HepG2 (cell line): ENCODE data around the gene UBR1. TPM values are rescaled to one million over a fixed set of nuclear protein-coding genes. Genes with fewer than 3 reads are reported as not detected.

ENCODE experiments used
- ATAC-seq: fragments of 200-7000 bp; cut with Tn5 transposase; 3 replicates; pipeline ENCODE4 v1.9.1; 2020; ENCODE audit warnings: mild to moderate bottlenecking, moderate library complexity
- BruUV-seq: library from RNA; stranded (reverse); fragments of 400-500 nt; replicated peaks from 2 replicates; lab custom pipeline; 2021; lab: Mats Ljungman, UMichigan
- CTCF ChIA-PET: fragments of 300-600 bp; formaldehyde crosslinking; extraction: SDS; loops from one replicate; lab custom pipeline; 2021; ENCODE audit warnings: low total read pairs, inconsistent platforms, low intra/inter-chr PET ratio; lab: Yijun Ruan, JAX
- POLR2A ChIA-PET: fragments of 350-600 bp; sonication (Branson Sonifier 250); formaldehyde crosslinking; loops from one replicate; lab custom pipeline; 2020; ENCODE audit warnings: antibody characterized with exemption, inconsistent platforms; lab: Yijun Ruan, JAX
- DNase-seq: peaks from one replicate; pipeline ENCODE4 v3.0.0-alpha.2; 2015; ENCODE audit warnings: low spot score
- FAIRE-seq: peaks from 3 replicates; lab custom pipeline; 2011; peaks lifted over from hg19 to GRCh38; lab: Jason Lieb, UNC
- H2AFZ ChIP-seq: one replicate; pipeline ENCODE4 v1.6.1; 2011; ENCODE audit warnings: low read length, inconsistent platforms
- H3K27ac ChIP-seq: fragments of 300-600 bp; 3 replicates; pipeline ENCODE4 v1.8.0; 2011; ENCODE audit warnings: mixed run types, mild to moderate bottlenecking, mixed read lengths, low read length, inconsistent platforms; ENCODE audit not compliant: insufficient read depth; ENCODE audit errors: extremely low read length
- H3K27me3 ChIP-seq, 2 experiments: fragments of 200-600 bp in 1 of 2; 2 replicates in 1 of 2; 3 replicates in 1 of 2; pipeline versions ENCODE4 v1.6.0 to v1.8.0; 2011; ENCODE audit warnings: low read length in 2 of 2, mild to moderate bottlenecking in 2 of 2, moderate library complexity in 2 of 2, inconsistent platforms in 1 of 2; ENCODE audit not compliant: insufficient read depth in 2 of 2, control insufficient read depth in 1 of 2
- H3K36me3 ChIP-seq, 2 experiments: fragments of 200-600 bp in 1 of 2; replicated peaks in 1 of 2; 2 replicates in 1 of 2; 3 replicates in 1 of 2; pipeline versions ENCODE4 v1.5.1 to v1.8.0; 2011; ENCODE audit warnings: low read length in 2 of 2, inconsistent platforms in 1 of 2; ENCODE audit not compliant: insufficient read depth in 2 of 2, control insufficient read depth in 1 of 2
- H3K4me1 ChIP-seq: 2 replicates; pipeline ENCODE4 v1.5.1; 2012; ENCODE audit warnings: low read length, inconsistent platforms; ENCODE audit not compliant: insufficient read depth
- H3K4me2 ChIP-seq: 2 replicates; pipeline ENCODE4 v1.6.0; 2011; ENCODE audit warnings: low read depth, low read length, inconsistent platforms
- H3K4me3 ChIP-seq, 3 experiments: fragments of 200-600 bp in 1 of 3; sonication (generic), shearing (Covaris generic) in 1 of 3; replicated peaks in 1 of 3; 2 replicates each; pipeline ENCODE4 v1.5.1; 2011 to 2016; ENCODE audit warnings: low read length in 3 of 3, inconsistent platforms in 2 of 3, low read depth in 2 of 3, mild to moderate bottlenecking in 2 of 3, control low read depth in 1 of 3, mixed read lengths in 1 of 3; ENCODE audit not compliant: insufficient read depth in 1 of 3
- H3K79me2 ChIP-seq: one replicate; pipeline ENCODE4 v1.6.1; 2011; ENCODE audit warnings: low read length, inconsistent platforms; ENCODE audit not compliant: insufficient read depth
- H3K9ac ChIP-seq: 2 replicates; pipeline ENCODE4 v1.6.0; 2011; ENCODE audit warnings: mild to moderate bottlenecking, low read depth, low read length, inconsistent platforms; ENCODE audit not compliant: insufficient read depth
- H3K9me3 ChIP-seq: 2 replicates; pipeline ENCODE4 v1.5.1; 2012; ENCODE audit warnings: mild to moderate bottlenecking, low read length
- H4K20me1 ChIP-seq: 2 replicates; pipeline ENCODE4 v1.6.0; 2011; ENCODE audit warnings: inconsistent platforms, mild to moderate bottlenecking, low read length, moderate library complexity; ENCODE audit not compliant: insufficient read depth
- CEBPB ChIP-seq: IDR thresholded peaks from 2 replicates; pipeline ENCODE4 v1.6.1; 2011; ENCODE audit warnings: low read depth, low read length, improper control_type of control experiment, borderline replicate concordance
- CSRNP2 ChIP-seq: sonication (generic); formaldehyde crosslinking; conservative IDR thresholded peaks from 2 replicates; pipeline ENCODE4 v1.8.0; 2022; ENCODE audit warnings: low read depth, missing genetic modification reagents
- JUN ChIP-seq: sonication (generic); formaldehyde crosslinking; IDR thresholded peaks from 2 replicates; pipeline ENCODE4 v1.4.0; 2020; ENCODE audit warnings: mild to moderate bottlenecking, missing genetic modification reagents
- KDM4B ChIP-seq: sonication (generic); formaldehyde crosslinking; IDR thresholded peaks from 2 replicates; pipeline ENCODE4 v1.4.0; 2020; ENCODE audit warnings: missing genetic modification reagents
- RXRA ChIP-seq: sonication (generic); formaldehyde crosslinking; IDR thresholded peaks from 2 replicates; pipeline ENCODE4 v1.5.1; 2020; ENCODE audit warnings: missing genetic modification reagents
- SALL2 ChIP-seq: sonication (generic); formaldehyde crosslinking; IDR thresholded peaks from 2 replicates; pipeline ENCODE4 v1.8.1; 2023; ENCODE audit warnings: mild to moderate bottlenecking, missing genetic modification reagents, inconsistent platforms
- SOX5 ChIP-seq: IDR thresholded peaks from 2 replicates; pipeline ENCODE4 v1.6.1; 2016; ENCODE audit warnings: borderline replicate concordance
- ZMAT3 ChIP-seq: sonication (generic); formaldehyde crosslinking; conservative IDR thresholded peaks from 2 replicates; pipeline ENCODE4 v1.7.0; 2021; ENCODE audit warnings: missing genetic modification reagents
- ZNF292 ChIP-seq: sonication (generic); formaldehyde crosslinking; IDR thresholded peaks from 2 replicates; pipeline ENCODE4 v1.8.1; 2022; ENCODE audit warnings: mild to moderate bottlenecking, low read depth, missing genetic modification reagents, borderline replicate concordance
- ZNF746 ChIP-seq: sonication (generic); formaldehyde crosslinking; IDR thresholded peaks from 2 replicates; pipeline ENCODE4 v1.8.0; 2022; ENCODE audit warnings: mild to moderate bottlenecking, missing genetic modification reagents
- ZNF772 ChIP-seq: sonication (generic); formaldehyde crosslinking; IDR thresholded peaks from 2 replicates; pipeline ENCODE4 v1.5.0; 2020; ENCODE audit warnings: mild to moderate bottlenecking, missing genetic modification reagents
- in situ Hi-C: cut with HindIII; loops from 2 replicates; pipeline ENCODE4 v1.10.0; 2017; ENCODE audit warnings: low pct_unique_long_range_greater_than_20kb; ENCODE audit not compliant: extremely low pct_ligation_motif_present
- intact Hi-C: fragments of 100-400 bp; cut with micrococcal nuclease; formaldehyde crosslinking; loops from one replicate; pipeline ENCODE4 v1.10.0; 2022; ENCODE audit not compliant: unreplicated experiment
- polyA plus RNA-seq, 8 experiments: library from polyadenylated mRNA; depleted of rRNA in 3 of 8; stranded (reverse) in 7 of 8; unstranded in 1 of 8; fragments of >200 nt; fragmentation: Illumina TruSeq in 4 of 8; extraction: Trizol in 4 of 8; gene quantifications; 2 replicates each; pipeline versions ENCODE4 v1.2.1 to v1.2.3, GENCODE V29; 2011 to 2016; ENCODE audit warnings: low read depth in 4 of 8, missing spikeins in 1 of 8, mixed read lengths in 1 of 8; ENCODE audit not compliant: insufficient read depth in 1 of 8
- total RNA-seq, 5 experiments: library from RNA; depleted of rRNA; stranded (reverse); fragments of >200 nt; fragmentation: Illumina TruSeq; extraction: Trizol; gene quantifications; 2 replicates each; pipeline ENCODE4 v1.2.3, GENCODE V29; 2016; ENCODE audit warnings: low read depth in 1 of 5
- TF ChIP-seq, protein P1 (sequence below): sonication (generic); formaldehyde crosslinking; IDR thresholded peaks from 2 replicates; pipeline ENCODE4 v1.4.0; 2020; ENCODE audit warnings: low read depth, mild to moderate bottlenecking, missing genetic modification reagents
- TF ChIP-seq, protein P2 (sequence below): IDR thresholded peaks from 2 replicates; pipeline ENCODE4 v1.6.1; 2016; ENCODE audit warnings: mild to moderate bottlenecking
- TF ChIP-seq, protein P3 (sequence below): sonication (generic); formaldehyde crosslinking; IDR thresholded peaks from 2 replicates; pipeline ENCODE4 v1.4.0; 2020; ENCODE audit warnings: missing genetic modification reagents

UBR1 gene
- total and polyA plus RNA-seq, 2 of the 13 experiments (the other 11 are each of a cell fraction or from before 2014, with no cell fraction given), result 6.4 to 18.0 TPM

DNA sequence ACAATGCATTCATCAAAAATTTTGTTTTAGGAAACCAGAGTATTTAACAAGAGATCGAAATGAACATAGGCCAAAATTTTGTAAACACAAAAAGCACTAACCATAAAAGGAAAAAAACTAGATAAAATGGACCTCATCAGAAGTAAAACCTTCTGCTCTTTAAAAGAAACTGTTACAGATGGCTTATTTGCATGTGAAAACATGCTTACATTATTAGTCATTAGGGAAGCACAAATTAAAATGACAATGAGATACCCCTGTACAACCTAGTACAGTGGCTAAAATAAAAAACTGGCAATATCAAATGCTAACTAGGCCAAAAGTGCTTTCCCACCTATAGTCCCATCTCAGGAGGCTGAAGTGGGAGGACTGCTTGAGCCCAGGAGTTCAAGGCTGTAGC, 19.3 kb downstream of the UBR1 start (continued):
- no peak for TF ChIP-seq ZNF292 (CRISPR knock-in tag)
- no peak for TF ChIP-seq ZNF746 (CRISPR knock-in tag)
- no peak for TF ChIP-seq ZMAT3
- TF ChIP-seq CEBPB, result no peak

- in situ Hi-C loops (no loop called here), intact Hi-C loops (no loop called here)
- no TSS peak for BruUV-seq
- H2AFZ ChIP-seq, result no peak overlapping the region
- ATAC-seq (no peak), DNase-seq (no peak), FAIRE-seq (no peak)
- no peaks in the 10 kb centered on the region for H4K20me1 ChIP-seq
- H3K9me3 ChIP-seq, result no peaks in the 10 kb centered on the region
- POLR2A ChIA-PET, result no interaction called here
- CTCF ChIA-PET, result no interaction called here
- H3K9ac ChIP-seq, result no peak overlapping the region
- H3K4me2 ChIP-seq, result no peak overlapping the region
- H3K27me3 ChIP-seq, result no peaks in the 10 kb centered on the region
- H3K79me2 ChIP-seq, result peaks cover 7% of the 10 kb centered on the region
- H3K4me1 ChIP-seq, result peaks cover 8% of the 10 kb centered on the region; the same call in 1 of the 2 replicates
- no peak overlapping the region for H3K27ac ChIP-seq
- H3K4me3 ChIP-seq, result no peak overlapping the region
- peaks cover 1 to 26% of the 10 kb centered on the region in 2 experiments for H3K36me3 ChIP-seq
- TF ChIP-seq, protein P1, sequence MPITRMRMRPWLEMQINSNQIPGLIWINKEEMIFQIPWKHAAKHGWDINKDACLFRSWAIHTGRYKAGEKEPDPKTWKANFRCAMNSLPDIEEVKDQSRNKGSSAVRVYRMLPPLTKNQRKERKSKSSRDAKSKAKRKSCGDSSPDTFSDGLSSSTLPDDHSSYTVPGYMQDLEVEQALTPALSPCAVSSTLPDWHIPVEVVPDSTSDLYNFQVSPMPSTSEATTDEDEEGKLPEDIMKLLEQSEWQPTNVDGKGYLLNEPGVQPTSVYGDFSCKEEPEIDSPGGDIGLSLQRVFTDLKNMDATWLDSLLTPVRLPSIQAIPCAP (CRISPR knock-in tag), result no peak
- no peak for TF ChIP-seq SOX5 (CRISPR knock-in tag)
- TF ChIP-seq SALL2, result no peak
- TF ChIP-seq, protein P2, sequence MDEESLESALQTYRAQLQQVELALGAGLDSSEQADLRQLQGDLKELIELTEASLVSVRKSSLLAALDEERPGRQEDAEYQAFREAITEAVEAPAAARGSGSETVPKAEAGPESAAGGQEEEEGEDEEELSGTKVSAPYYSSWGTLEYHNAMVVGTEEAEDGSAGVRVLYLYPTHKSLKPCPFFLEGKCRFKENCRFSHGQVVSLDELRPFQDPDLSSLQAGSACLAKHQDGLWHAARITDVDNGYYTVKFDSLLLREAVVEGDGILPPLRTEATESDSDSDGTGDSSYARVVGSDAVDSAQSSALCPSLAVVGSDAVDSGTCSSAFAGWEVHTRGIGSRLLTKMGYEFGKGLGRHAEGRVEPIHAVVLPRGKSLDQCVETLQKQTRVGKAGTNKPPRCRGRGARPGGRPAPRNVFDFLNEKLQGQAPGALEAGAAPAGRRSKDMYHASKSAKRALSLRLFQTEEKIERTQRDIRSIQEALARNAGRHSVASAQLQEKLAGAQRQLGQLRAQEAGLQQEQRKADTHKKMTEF (CRISPR knock-in tag), result no peak
- TF ChIP-seq RXRA (CRISPR knock-in tag), result no peak
- TF ChIP-seq KDM4B (CRISPR knock-in tag), result no peak
- TF ChIP-seq CSRNP2 (CRISPR knock-in tag), result no peak
- no peak for TF ChIP-seq JUN (CRISPR knock-in tag)
- TF ChIP-seq, protein P3, sequence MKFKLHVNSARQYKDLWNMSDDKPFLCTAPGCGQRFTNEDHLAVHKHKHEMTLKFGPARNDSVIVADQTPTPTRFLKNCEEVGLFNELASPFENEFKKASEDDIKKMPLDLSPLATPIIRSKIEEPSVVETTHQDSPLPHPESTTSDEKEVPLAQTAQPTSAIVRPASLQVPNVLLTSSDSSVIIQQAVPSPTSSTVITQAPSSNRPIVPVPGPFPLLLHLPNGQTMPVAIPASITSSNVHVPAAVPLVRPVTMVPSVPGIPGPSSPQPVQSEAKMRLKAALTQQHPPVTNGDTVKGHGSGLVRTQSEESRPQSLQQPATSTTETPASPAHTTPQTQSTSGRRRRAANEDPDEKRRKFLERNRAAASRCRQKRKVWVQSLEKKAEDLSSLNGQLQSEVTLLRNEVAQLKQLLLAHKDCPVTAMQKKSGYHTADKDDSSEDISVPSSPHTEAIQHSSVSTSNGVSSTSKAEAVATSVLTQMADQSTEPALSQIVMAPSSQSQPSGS (CRISPR knock-in tag), result no peak
- TF ChIP-seq ZNF772, result no peak
These were observed 19.9 kb downstream of the UBR1 start for GRCh38 chr15:43085921-43086320.
